SHP77 (cell line): ENCODE data around the gene DCST1.

Experiments used
- DNase-seq, 2 experiments: peaks; one replicate each; lab custom pipeline; 2025; lab: John Stamatoyannopoulos, UW

DCST1 gene

GRCh38 chr1:155000726-155001424 is 32.7 kb upstream of the DCST1 start:
- DNase-seq, result peak; percentile 95

- DNase-seq, result no peak
Measured at GRCh38 chr1:155001425-155001674, 32.3 kb upstream of the DCST1 start.

DNA sequence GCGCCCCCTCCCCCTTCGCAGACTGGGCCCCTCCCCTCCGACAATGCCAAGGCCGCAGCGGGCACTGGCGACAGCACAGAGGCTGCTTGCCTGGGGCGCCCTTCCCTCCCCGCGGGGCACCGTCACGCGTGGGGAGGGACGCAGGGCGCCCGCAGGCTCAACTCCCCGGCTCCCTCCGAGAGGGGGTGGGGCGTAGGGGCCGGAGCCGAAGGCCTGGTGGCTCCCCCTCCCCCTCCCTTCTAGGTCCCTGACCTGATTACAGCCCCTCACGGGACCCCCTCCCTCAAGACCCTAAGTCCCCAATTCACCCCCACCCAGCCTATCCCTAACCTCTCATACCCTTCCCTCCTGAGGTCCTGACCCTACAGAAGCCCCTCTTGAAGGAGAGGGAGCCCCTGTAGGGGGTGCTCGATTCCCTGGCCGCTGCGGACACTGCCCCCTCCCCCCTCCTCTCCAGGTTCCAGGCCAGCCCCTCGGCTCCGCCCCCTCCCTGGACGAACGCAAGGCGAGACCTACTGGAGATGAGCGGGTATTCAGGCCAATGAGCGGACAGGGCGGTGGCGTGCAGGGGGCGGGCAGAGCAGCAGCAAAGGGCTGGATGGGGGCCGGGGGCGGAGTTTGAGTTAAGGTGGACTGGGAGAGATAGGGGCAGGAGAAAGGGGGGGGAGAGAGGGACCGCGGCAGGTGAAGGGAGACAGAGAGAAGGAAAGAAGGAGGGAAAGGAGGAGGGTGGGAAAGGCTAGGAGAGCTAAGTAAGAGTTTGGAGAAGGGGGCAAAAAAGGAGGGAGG is 31.8 kb upstream of the DCST1 start:
- DNase-seq, result peak; percentile 100

GRCh38 chr1:155002464-155003226 is 31.0 kb upstream of the DCST1 start, which contains the start of gene ZBTB7B:
Gene ZBTB7B (plus strand): TSS chr1:155002802. CDS start chr1:155014661, 11,859 bp downstream.
- peak in 1 of 2 experiments; percentile 61 for DNase-seq

DNA sequence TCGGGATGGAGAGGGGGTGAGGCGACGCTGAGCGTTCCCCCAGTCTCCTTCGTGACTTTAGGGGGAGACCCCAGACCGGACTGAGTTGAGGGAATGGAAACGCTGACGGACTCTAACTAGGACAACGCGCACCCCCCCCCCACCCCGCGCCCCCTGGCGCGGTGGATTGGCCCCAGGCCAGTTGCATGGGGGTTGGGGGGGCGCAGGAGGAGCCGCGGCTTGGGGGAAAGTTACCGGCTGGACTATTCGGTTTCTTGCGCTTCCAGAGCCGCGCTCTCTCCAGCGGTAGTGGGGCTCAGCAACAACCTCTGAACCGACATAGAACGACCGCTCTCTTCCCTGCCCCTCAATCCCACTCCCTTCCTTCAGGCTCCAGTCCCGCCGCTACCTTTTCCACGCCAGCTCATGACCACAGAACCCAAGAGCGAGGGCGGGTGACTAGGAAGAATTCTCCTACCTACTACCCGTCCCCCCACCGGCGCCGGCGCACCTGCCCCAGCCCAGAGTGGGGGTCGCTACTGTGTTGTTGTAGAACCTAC is 30.3 kb upstream of the DCST1 start:
- peak; percentile 52 to 67 for DNase-seq

DNA sequence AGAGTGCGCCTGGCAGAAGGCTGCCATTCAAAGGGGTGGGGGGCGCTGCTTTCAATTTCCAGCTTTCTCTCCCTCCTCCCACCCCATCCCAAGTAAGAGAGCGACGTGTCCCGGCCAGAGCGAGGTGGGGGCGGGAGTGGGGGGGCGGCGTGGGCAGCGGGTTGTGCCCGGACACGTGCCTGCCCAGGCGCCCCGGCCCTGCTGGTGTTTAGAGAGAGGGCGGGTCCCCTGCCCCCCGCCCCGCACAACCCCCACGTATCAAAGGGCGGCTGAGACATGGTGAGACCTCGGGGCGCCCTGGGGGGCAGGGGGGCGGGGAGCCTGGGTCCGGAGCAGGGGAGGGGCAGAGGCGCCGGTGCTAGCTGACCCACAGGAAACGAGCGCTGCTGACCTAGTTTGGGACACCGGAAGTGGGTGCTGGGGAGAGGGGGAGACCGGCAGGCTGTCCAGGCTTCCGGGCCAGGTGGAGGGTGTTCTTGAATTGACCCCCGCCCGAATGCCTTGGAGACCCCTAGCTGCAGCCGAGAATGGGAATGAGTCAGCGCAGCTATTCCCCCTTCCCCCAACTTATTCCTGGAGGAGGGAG is 29.8 kb upstream of the DCST1 start:
- DNase-seq, result peak; percentile 72 to 91

- no peak for DNase-seq
Measured at GRCh38 chr1:155004352-155005075, 29.1 kb upstream of the DCST1 start.

DNA sequence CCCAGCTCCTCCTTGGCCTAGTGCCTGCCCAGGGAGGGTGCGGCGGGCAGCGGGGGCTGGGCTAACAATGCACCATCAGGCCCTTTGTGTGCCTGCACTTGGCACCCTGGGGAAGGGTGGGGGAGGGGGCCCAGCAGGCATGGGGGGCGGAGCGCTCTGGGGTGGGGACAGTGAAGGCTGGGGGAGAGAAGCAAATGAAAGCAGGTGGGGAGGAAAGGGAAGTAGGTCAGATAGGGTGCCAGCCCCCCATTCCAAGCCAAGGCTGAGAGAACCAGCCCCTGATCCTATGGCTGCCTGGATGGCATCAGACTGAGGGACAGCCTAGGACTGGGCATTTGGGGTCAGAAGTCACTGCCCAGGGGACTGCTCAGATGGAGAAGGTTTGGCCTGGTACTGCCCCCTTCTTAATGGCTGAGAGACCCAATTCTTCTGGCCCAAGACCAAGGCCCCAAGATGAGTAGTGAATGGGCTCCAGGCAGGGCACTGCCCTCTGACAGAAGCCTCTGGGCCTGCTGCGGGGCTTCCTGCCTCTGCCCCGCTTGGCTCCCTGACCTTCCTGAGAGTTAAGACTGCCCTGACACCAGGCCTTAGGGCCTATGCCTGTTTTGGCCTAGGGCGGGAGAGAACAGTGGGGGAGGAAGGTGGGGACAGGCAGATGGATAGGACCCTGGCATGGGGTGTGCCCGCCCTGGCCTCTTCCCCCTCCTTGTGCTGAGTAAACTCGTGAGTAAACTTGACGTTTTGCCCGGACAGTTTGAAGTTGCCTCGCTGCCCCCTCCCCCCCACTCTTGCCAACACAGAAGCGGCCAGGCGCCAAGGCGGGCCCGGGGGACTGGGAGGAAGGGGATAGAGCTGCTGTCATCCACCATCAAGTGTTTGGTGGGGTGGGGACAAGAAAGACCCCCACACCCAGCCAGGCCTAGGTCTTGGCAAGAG is 28.3 kb upstream of the DCST1 start:
- DNase-seq, result no peak

GRCh38 chr1:155006601-155007101 is 27.0 kb upstream of the DCST1 start:
- peak; percentile 12 to 47 for DNase-seq

DNA sequence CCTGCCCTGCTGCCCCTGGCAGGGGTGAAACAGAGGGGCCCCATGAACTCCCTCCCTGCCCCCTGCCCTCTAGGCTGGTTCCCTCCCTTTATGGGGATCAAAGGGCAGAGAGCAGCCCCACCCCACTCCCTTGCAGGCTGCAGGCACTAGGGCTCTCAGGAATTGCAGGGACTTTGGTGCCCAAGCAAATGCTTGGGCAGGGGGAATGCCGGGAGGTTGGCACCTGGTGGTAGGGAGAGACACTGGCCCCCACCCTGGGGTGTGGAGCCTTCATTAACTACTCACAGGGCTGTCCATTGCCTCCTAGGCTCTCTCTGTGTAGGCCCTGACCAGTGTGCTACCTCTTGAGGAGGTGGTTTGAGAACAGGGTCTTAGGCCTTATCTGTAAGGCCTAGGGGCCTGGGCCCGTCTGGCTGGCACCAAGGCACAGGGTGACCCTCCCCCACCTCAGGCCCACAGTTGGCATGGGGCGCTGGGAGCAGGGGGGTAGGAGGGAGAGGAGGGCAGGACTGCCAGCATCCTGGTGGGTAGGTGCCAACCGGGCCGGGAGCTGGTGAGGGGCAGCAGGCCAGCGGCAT is 26.3 kb upstream of the DCST1 start:
- DNase-seq, result no peak

- no peak for DNase-seq
Measured at GRCh38 chr1:155008015-155008941, 25.3 kb upstream of the DCST1 start.

- no peak for DNase-seq
Measured at GRCh38 chr1:155009221-155009711, 24.4 kb upstream of the DCST1 start.

DNA sequence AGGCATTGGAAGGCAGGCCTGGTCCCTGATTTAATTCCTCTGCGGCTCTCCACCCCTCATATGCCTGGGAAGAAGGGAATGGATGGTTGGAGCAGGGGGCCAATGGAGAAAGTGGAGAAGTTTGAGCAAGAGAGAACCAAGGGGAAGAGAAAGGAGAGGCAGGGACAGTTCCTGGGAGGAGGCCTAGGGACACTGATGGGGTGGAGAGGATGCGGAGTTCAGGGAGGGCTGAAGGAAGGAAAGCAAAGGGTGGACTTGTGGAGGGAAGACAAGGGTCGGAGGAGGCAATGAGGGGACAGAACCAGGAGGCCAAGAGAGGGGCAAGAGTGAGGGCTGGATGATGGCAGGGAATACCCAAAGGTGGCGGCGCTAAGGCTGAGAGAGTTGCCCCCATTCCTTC is 23.9 kb upstream of the DCST1 start:
- DNase-seq, result no peak

DNA sequence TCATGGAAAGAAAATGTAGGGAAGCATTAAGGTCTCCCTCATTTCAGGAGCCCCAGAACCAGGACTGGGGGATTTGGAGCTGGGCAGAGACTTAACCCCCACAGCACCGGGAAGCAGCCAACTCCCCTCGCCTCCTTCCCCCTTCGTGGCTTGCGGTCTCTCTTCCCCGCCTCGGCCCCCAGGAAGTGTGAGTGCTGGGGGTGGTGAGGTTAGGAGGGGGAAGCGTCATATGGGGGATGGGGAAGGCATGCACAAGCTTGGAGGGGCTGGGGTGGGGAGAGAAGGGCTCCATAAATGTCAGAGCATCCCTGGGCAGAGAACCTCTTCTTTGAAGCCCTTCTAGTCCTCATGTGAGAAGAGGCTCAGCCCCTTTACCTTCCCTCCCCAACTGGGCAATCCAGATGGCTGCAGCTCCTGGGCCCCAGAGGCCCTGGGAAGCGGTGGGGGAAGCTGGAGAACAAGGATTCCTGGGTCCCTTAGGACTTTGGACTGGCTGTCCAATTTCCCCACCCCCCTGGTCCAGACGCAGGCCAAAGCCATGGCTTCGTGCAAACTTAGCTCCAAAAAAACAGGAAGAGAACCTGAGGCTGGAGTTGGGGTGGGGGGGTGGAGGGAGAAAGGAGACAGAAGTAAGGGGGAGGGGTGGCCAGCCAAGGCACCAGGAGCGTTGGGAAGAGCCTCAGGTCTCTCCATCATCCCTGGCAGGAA is 23.3 kb upstream of the DCST1 start:
- no peak for DNase-seq

GRCh38 chr1:155011004-155011416 is 22.6 kb upstream of the DCST1 start:
- no peak for DNase-seq

DNA sequence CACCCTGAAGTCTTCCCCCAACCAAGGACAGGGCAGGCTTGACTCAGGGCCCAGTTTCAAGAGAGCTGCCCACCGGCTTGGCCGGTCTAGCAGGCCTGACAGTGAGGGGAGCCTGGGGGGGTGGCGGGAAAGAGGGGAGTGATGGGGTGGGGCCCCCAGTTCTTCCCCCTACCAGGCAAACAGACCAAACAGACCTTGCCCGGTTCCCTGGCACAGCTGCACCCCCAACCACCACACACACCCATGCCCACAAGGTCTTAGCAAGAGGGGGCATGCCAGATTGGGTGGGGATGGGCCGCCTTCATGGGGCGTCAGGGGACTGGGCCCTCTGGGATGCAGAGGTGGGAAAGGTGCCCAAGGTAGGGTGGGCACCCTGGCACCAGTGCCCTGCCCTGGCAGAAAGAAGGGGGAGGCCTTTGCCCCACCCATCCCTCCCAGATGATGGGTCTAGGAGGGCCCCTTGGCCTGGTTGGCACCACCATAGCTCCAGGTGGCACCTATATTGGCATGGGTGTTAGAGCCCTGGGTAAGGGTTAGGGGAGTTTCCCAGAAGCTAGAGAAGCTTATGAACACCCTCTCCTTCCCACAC is 22.1 kb upstream of the DCST1 start:
- no peak for DNase-seq

DNA sequence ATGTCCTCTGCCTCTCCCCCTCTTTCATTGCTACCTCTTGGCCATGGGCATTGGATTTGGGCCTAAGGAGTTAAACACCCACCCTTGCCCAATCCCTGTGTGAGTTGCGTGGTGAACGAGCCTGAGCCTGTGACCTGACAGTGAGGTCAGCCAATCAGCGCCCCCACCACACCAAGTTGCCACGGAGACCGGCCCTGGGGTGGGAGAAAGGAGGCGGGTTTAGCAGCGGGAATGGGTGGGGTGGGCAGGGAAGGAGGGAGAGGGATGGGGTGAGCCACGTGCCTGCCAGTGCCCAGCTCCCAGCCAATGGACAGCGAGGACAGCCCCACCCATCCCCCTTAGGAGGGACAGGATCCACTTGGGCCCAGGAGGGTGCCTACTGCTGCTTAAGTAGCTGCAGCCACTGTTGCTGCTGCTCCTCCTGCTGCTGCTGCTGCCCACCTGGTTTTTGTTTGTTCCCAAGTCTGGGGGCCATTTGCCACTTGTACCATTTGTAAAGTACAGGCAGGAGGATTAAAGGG is 21.5 kb upstream of the DCST1 start:
- no peak for DNase-seq
